Pancreas (tissue), 10 donors: ENCODE measurements around the gene PLA2G4F. TPM values are rescaled to one million over a fixed set of nuclear protein-coding genes. Genes with fewer than 3 reads are reported as not detected.
A peak's percentile ranks its signal among the peaks of the same experiment; 100 is the strongest.

Experiments
- ATAC-seq, 4 donors: fragments of 200-7000 bp; cut with Tn5 transposase; one replicate each; pipeline versions ENCODE4 v1.8.0 to v1.9.1; 2020; ENCODE audit warnings: mild to moderate bottlenecking in 4 of 4, moderate library complexity in 4 of 4
- DNase-seq, 6 donors: peaks; one replicate each; pipeline ENCODE4 v3.0.0-alpha.2; 2020
- FAIRE-seq: peaks from 2 replicates; lab custom pipeline; 2012; peaks lifted over from hg19 to GRCh38; lab: Jason Lieb, UNC
- H3K27ac ChIP-seq, 4 donors: fragments of 200-600 bp; sonication (generic); 1 replicate in 3 of 4; 2 replicates in 1 of 4; pipeline versions ENCODE4 v1.5.0 to v1.8.0; 2020
- H3K27me3 ChIP-seq, 4 donors: fragments of 200-600 bp; one replicate each; pipeline ENCODE4 v1.8.0; 2021
- H3K36me3 ChIP-seq, 3 donors: fragments of 200-600 bp; sonication (generic) in 1 of 3; one replicate each; pipeline versions ENCODE4 v1.5.0 to v1.8.0; 2020 to 2021
- H3K4me1 ChIP-seq, 3 donors: fragments of 200-600 bp; one replicate each; pipeline ENCODE4 v1.8.0; 2021
- H3K4me3 ChIP-seq, 4 donors: fragments of 200-600 bp; sonication (generic) in 2 of 4; one replicate each; pipeline versions ENCODE4 v1.5.0 to v1.8.0; 2020 to 2021
- H3K9me3 ChIP-seq, 4 donors: fragments of 200-600 bp; one replicate each; pipeline ENCODE4 v1.8.0; 2021
- CTCF ChIP-seq, 4 donors: fragments of 200-600 bp; sonication (generic) in 3 of 4; IDR thresholded peaks; one replicate each; pipeline versions ENCODE4 v1.5.0 to v1.8.0; 2021; ENCODE audit warnings: antibody characterized with exemption in 4 of 4
- WGBS, 2 donors: extraction: QIAGEN DNeasy Blood & Tissue Kit; methylation state at CpG; one replicate each; pipeline ENCODE4 v1.1.7; 2013; 5-methylcytosine and 5-hydroxymethylcytosine counted together
- intact Hi-C, 3 donors: fragments of 100-400 bp; cut with DNase I; formaldehyde crosslinking; loops; one replicate each; pipeline versions ENCODE4 v1.11.1 to v1.14.2; 2022
- polyA plus RNA-seq, 2 donors: library from polyadenylated mRNA; stranded (reverse); fragments of 200-250 nt; gene quantifications; one replicate each; pipeline ENCODE4 v1.2.3, GENCODE V29; 2013
- total RNA-seq, 6 donors: library from RNA; stranded (reverse); fragmentation: NEBNext Ultra II Directional in 4 of 6; extraction: Animal tissue kit (Norgen Biotek cat#: 25700) in 4 of 6; gene quantifications; one replicate each; pipeline versions ENCODE4 v1.2.1 to v1.2.4, GENCODE V29; 2021 to 2023
- donor health status: healthy with polysubstance abuse.
- donor health status: DM: no; HTN: no; CAD: no; lungs with moderate emphysema.
- donor health status: DM: no; HTN: no; CAD: no.
- donor health status: control.
- donor health status: control.
- donor health status: Bipolar disorder and iron deficiency.
- donor health status: DM: yes; HTN: yes; CAD: no.
- donor health status: DM: no; HTN: no; CAD: no.
- donor health status: DM: no; HTN: no; CAD: no.
- donor health status: DM: yes; HTN: yes; CAD: no.

Gene PLA2G4F
- total and polyA plus RNA-seq, 8 donors: 0.08 to 1.1 (median 0.29) TPM

GRCh38 chr15:42121021-42121420 is 35.4 kb downstream of the PLA2G4F start:
- no peak for TF ChIP-seq CTCF (IDR thresholded peaks at IDR 0.05)
- H3K4me3 ChIP-seq: no peak overlapping the region
- ATAC-seq (no peak), DNase-seq (no peak), FAIRE-seq (no peak)
- H3K4me1 ChIP-seq: no peaks in the 10 kb centered on the region
- H3K9me3 ChIP-seq: no peaks in the 10 kb centered on the region
- 86 to 91% methylated on average over 6 of the region's 6 CpGs for WGBS, 2 donors
- H3K27me3 ChIP-seq: no peaks in the 10 kb centered on the region
- H3K36me3 ChIP-seq: no peaks in the 10 kb centered on the region
- H3K27ac ChIP-seq: no peak overlapping the region
- intact Hi-C loops: no loop called here

GRCh38 chr15:42120285-42120684 is 36.2 kb downstream of the PLA2G4F start:
- H3K4me3 ChIP-seq: no peak overlapping the region
- no peak for TF ChIP-seq CTCF (IDR thresholded peaks at IDR 0.05)
- H3K27ac ChIP-seq: no peak overlapping the region
- no peaks in the 10 kb centered on the region for H3K9me3 ChIP-seq
- intact Hi-C loops: no loop called here
- no peaks in the 10 kb centered on the region for H3K27me3 ChIP-seq
- 93 to 100% methylated on average over 1 of the region's 1 CpG for WGBS, 2 donors
- no peaks in the 10 kb centered on the region for H3K4me1 ChIP-seq
- ATAC-seq (no peak), FAIRE-seq (no peak), DNase-seq (no peak)
- H3K36me3 ChIP-seq: no peaks in the 10 kb centered on the region

- intact Hi-C loops: no loop called here
- FAIRE-seq: no peak
Measured at GRCh38 chr15:42119446-42119760, 37.0 kb downstream of the PLA2G4F start.

GRCh38 chr15:42118650-42119445 is 37.6 kb downstream of the PLA2G4F start:
- no peaks in the 10 kb centered on the region for H3K4me1 ChIP-seq
- intact Hi-C loops: no loop called here
- no peaks in the 10 kb centered on the region for H3K27me3 ChIP-seq
- FAIRE-seq (no peak), ATAC-seq (peak; percentile 85 to 94 (median 88)), DNase-seq (peak in 1 of 6 donors; percentile 21)
- H3K4me3 ChIP-seq: no peak overlapping the region
- 20 to 26% methylated on average over 10 of the region's 10 CpGs for WGBS, 2 donors
- H3K27ac ChIP-seq: no peak overlapping the region
- no peaks in the 10 kb centered on the region for H3K9me3 ChIP-seq
- TF ChIP-seq CTCF (IDR thresholded peaks at IDR 0.05): no peak
- no peaks in the 10 kb centered on the region for H3K36me3 ChIP-seq

More at GRCh38 chr15:42119446-42119760, 37.0 kb downstream of the PLA2G4F start:
- TF ChIP-seq CTCF (IDR thresholded peaks at IDR 0.05): no peak
- Histone ChIP-seq H3K4me1 (no peaks in the 10 kb centered on the region), H3K27me3 (no peaks in the 10 kb centered on the region), H3K4me3 (no peak overlapping the region), H3K27ac (no peak overlapping the region), H3K9me3 (no peaks in the 10 kb centered on the region), H3K36me3 (no peaks in the 10 kb centered on the region)
- ATAC-seq (peak; percentile 19 to 44 (median 32)), DNase-seq (no peak)
- 59 to 65% methylated on average over 5 of the region's 5 CpGs for WGBS, 2 donors

GRCh38 chr15:42111924-42112323 is 44.5 kb downstream of the PLA2G4F start:
- no peak overlapping the region for H3K4me3 ChIP-seq
- no peak for TF ChIP-seq CTCF (IDR thresholded peaks at IDR 0.05)
- ATAC-seq: no peak
- WGBS, 2 donors: 74 to 90% methylated on average over 4 of the region's 4 CpGs
- no peaks in the 10 kb centered on the region for H3K9me3 ChIP-seq
- no peak for FAIRE-seq
- no peak for DNase-seq
- intact Hi-C loops: no loop called here
- no peaks in the 10 kb centered on the region for H3K27me3 ChIP-seq
- H3K4me1 ChIP-seq: no peaks in the 10 kb centered on the region
- no peaks in the 10 kb centered on the region for H3K36me3 ChIP-seq
- H3K27ac ChIP-seq: no peak overlapping the region
